PC-3 (cell line): ENCODE measurements around the gene DMGDH. TPM values are rescaled to one million over a fixed set of nuclear protein-coding genes. Genes with fewer than 3 reads are reported as not detected.

ENCODE experiments used
- ATAC-seq: fragments of 200-7000 bp; cut with Tn5 transposase; 2 replicates; pipeline ENCODE4 v1.9.1; 2020; ENCODE audit warnings: mild to moderate bottlenecking, moderate library complexity
- BruUV-seq: library from RNA; stranded (reverse); fragments of 400-500 nt; replicated peaks from 2 replicates; lab custom pipeline; 2021; lab: Mats Ljungman, UMichigan
- CTCF ChIA-PET: fragments of 300-600 bp; sonication (Branson Sonifier 250); formaldehyde crosslinking; loops from one replicate; lab custom pipeline; 2022; ENCODE audit warnings: antibody characterized with exemption; lab: Charles Lee
- POLR2A ChIA-PET: fragments of 300-600 bp; sonication (Branson Sonifier 250); formaldehyde crosslinking; loops from one replicate; lab custom pipeline; 2022; ENCODE audit warnings: antibody characterized with exemption; ENCODE audit not compliant: unreplicated experiment; lab: Charles Lee
- DNase-seq: peaks from one replicate; pipeline ENCODE4 v3.0.0-alpha.2; 2015
- H2AFZ ChIP-seq: fragments of 300-600 bp; sonication (generic); 2 replicates; pipeline ENCODE4 v1.6.0; 2016; ENCODE audit warnings: antibody characterized with exemption, low read length
- H3F3A ChIP-seq: fragments of 300-600 bp; sonication (generic); one replicate; pipeline ENCODE4 v1.6.0; 2017; ENCODE audit warnings: antibody characterized with exemption, low read length, control low read depth, mild to moderate bottlenecking; ENCODE audit not compliant: unreplicated experiment
- H3K27ac ChIP-seq: fragments of 300-600 bp; sonication (generic); 2 replicates; pipeline ENCODE4 v1.5.1; 2016; ENCODE audit warnings: mild to moderate bottlenecking, low read length
- H3K27me3 ChIP-seq: fragments of 300-600 bp; sonication (generic); 2 replicates; pipeline ENCODE4 v1.6.1; 2016; ENCODE audit warnings: low read length, mixed read lengths
- H3K36me3 ChIP-seq: fragments of 300-600 bp; sonication (generic); 2 replicates; pipeline ENCODE4 v1.6.1; 2016; ENCODE audit warnings: low read depth, mixed run types, low read length, mixed read lengths
- H3K4me1 ChIP-seq: fragments of 300-600 bp; sonication (generic); 2 replicates; pipeline ENCODE4 v1.5.1; 2016; ENCODE audit warnings: low read length; ENCODE audit not compliant: insufficient read depth
- H3K4me2 ChIP-seq: fragments of 300-600 bp; sonication (generic); 2 replicates; pipeline ENCODE4 v1.6.0; 2016; ENCODE audit warnings: low read length
- H3K4me3 ChIP-seq: fragments of 300-600 bp; sonication (generic); 2 replicates; pipeline ENCODE4 v1.5.1; 2016; ENCODE audit warnings: mild to moderate bottlenecking, low read length, mixed read lengths
- H3K79me2 ChIP-seq: fragments of 300-600 bp; sonication (generic); 2 replicates; pipeline ENCODE4 v1.6.1; 2017; ENCODE audit warnings: low read length, mixed read lengths
- H3K9ac ChIP-seq: fragments of 300-600 bp; sonication (generic); 2 replicates; pipeline ENCODE4 v1.6.0; 2016; ENCODE audit warnings: mild to moderate bottlenecking, low read length
- H3K9me2 ChIP-seq: fragments of 300-600 bp; sonication (generic); replicated peaks from 2 replicates; pipeline ENCODE4 v1.6.1; 2016; ENCODE audit warnings: mixed run types, low read length, mixed read lengths
- H3K9me3 ChIP-seq: fragments of 300-600 bp; sonication (generic); 2 replicates; pipeline ENCODE4 v1.6.1; 2016; ENCODE audit warnings: low read length, mixed read lengths
- H4K20me1 ChIP-seq: fragments of 300-600 bp; sonication (generic); 2 replicates; pipeline ENCODE4 v1.6.1; 2016; ENCODE audit warnings: low read length, mixed read lengths
- CTCF ChIP-seq: fragments of 300-600 bp; sonication (generic); conservative IDR thresholded peaks from 2 replicates; pipeline ENCODE4 v1.5.1; 2017; ENCODE audit warnings: antibody characterized with exemption, low read depth, mild to moderate bottlenecking, low read length
- EZH2 ChIP-seq: fragments of 300-600 bp; sonication (generic); IDR thresholded peaks from one replicate; pipeline ENCODE4 v1.6.1; 2017; ENCODE audit warnings: antibody characterized with exemption, mild to moderate bottlenecking, low read length; ENCODE audit not compliant: unreplicated experiment
- EZH2phosphoT487 ChIP-seq: fragments of 300-600 bp; sonication (generic); IDR thresholded peaks from 2 replicates; pipeline ENCODE4 v1.6.1; 2018; ENCODE audit warnings: mild to moderate bottlenecking, antibody characterized with exemption, low read length, borderline replicate concordance
- intact Hi-C: fragments of 100-400 bp; cut with micrococcal nuclease; formaldehyde crosslinking; loops from 2 replicates; pipeline ENCODE4 v1.9.0; 2023
- total RNA-seq: library from RNA; depleted of rRNA; stranded (reverse); fragments of >200 nt; gene quantifications from 2 replicates; pipeline ENCODE4 v1.2.3, GENCODE V29; 2014

DMGDH gene
- total RNA-seq, 1 experiment from 2014 or later, result not detected

DNA sequence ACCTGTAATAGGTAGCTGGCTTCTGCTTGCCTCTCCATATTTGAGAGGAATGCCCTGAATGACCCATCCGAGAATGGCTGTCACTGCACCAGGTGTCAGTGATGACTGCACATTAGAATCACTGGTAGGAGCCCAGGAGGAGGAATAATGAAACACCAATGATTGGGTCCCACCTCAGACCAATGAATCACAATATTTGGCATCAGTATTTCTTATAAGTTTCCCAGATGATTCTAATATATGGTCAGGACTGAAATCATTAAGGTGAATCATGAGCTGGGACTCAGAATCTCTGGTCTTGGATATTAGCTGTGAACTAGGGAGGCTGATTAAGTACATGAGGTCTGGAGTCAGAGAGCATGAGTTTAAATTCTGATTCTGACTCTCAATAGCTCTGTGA, 107.7 kb downstream of the DMGDH start:
- POLR2A ChIA-PET, result no interaction called here
- TF ChIP-seq EZH2phosphoT487 (no peak), CTCF (no peak), EZH2 (no peak)
- no peaks in the 10 kb centered on the region for H3K4me1 ChIP-seq
- no peaks in the 10 kb centered on the region for H3K9me3 ChIP-seq
- BruUV-seq, result no TSS peak
- ATAC-seq, result no peak
- no peaks in the 10 kb centered on the region for H3K79me2 ChIP-seq
- no peaks in the 10 kb centered on the region for H3K27me3 ChIP-seq
- no peaks in the 10 kb centered on the region for H3F3A ChIP-seq
- H3K27ac ChIP-seq, result no peak overlapping the region
- intact Hi-C loops, result no loop called here
- H4K20me1 ChIP-seq, result no peaks in the 10 kb centered on the region
- CTCF ChIA-PET, result no interaction called here
- no peaks in the 10 kb centered on the region for H3K36me3 ChIP-seq
- no peaks in the 10 kb centered on the region for H3K9me2 ChIP-seq
- H3K9ac ChIP-seq, result no peak overlapping the region
- no peak overlapping the region for H3K4me3 ChIP-seq
- no peak overlapping the region for H2AFZ ChIP-seq
- no peak for DNase-seq
- no peak overlapping the region for H3K4me2 ChIP-seq

DNA sequence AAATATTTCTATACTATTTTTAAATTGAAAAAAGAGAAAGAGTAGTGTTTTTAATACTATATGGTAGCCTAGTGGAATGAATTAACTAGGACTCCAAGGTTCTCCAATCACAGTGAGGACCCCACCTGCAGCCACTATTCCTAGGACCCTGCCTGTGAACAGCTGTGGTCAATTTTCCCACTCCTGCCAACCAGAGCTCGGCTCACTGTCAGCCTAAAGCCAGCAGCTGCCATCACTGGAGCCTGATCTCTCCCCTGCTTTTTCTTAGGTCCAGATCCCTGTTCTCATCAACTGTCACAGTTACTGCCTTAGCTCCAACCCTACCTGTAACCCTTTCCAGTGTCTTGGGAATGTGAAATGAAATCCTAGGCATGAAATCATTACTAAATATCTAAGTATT, 109.7 kb downstream of the DMGDH start:
- Histone ChIP-seq H4K20me1 (no peaks in the 10 kb centered on the region), H3K4me1 (no peaks in the 10 kb centered on the region), H3K4me3 (no peak overlapping the region), H3K9me2 (no peaks in the 10 kb centered on the region), H3K27ac (no peak overlapping the region), H3K36me3 (no peaks in the 10 kb centered on the region), H3K79me2 (no peaks in the 10 kb centered on the region), H3K27me3 (no peaks in the 10 kb centered on the region), H3K9me3 (no peaks in the 10 kb centered on the region), H3K4me2 (no peak overlapping the region), H2AFZ (no peak overlapping the region), H3F3A (no peaks in the 10 kb centered on the region), H3K9ac (no peak overlapping the region)
- DNase-seq (no peak), ATAC-seq (no peak)
- no TSS peak for BruUV-seq
- POLR2A ChIA-PET, result no interaction called here
- no peak for TF ChIP-seq EZH2phosphoT487
- no peak for TF ChIP-seq EZH2
- TF ChIP-seq CTCF, result no peak
- CTCF ChIA-PET, result no interaction called here
- intact Hi-C loops, result no loop called here

DNA sequence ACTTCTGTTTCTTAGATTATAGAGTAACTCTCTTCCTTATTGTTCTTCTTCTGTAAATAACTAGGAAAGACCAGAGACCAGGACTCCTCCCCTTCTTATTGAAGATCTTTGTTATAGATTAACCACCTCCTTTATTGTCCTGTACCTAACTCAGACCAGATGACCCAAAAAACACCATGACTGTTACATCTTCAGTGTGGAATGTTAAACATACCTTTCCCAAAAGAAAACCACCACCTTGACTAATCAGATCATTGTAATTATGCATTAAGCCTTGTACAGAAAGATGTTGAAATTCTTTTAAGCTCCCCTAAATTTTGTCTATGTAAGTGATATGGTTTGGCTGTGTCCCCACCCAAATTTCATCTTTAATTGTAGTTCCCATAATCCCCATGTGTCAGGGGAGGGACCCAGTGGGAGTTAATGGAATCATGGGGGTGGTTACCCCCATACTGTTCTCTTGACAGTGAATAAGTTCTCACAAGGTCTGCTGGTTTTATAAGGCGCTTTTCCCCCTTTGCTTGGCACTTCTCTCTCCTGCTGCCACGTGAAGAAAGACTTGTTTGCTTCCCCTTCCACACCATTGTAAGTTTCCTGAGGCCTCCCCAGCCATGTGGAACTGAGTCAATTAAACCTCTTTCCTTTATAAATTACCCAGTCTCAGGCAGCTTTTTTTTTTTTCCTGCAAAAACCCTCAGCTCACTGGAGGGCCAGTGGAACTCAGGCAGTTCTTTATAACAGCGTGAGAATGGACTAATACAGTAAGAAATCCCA, 110.6 kb downstream of the DMGDH start:
- H4K20me1 ChIP-seq, result no peaks in the 10 kb centered on the region
- ATAC-seq (no peak), DNase-seq (no peak)
- no peaks in the 10 kb centered on the region for H3K36me3 ChIP-seq
- BruUV-seq, result no TSS peak
- POLR2A ChIA-PET, result no interaction called here
- no peaks in the 10 kb centered on the region for H3F3A ChIP-seq
- CTCF ChIA-PET, result no interaction called here
- no peaks in the 10 kb centered on the region for H3K9me2 ChIP-seq
- H3K27ac ChIP-seq, result no peak overlapping the region
- no peak overlapping the region for H3K9ac ChIP-seq
- no peaks in the 10 kb centered on the region for H3K27me3 ChIP-seq
- H3K79me2 ChIP-seq, result no peaks in the 10 kb centered on the region
- H3K4me1 ChIP-seq, result no peaks in the 10 kb centered on the region
- intact Hi-C loops, result no loop called here
- H2AFZ ChIP-seq, result no peak overlapping the region
- no peak overlapping the region for H3K4me2 ChIP-seq
- H3K9me3 ChIP-seq, result no peaks in the 10 kb centered on the region
- no peak overlapping the region for H3K4me3 ChIP-seq
- TF ChIP-seq EZH2 (no peak), EZH2phosphoT487 (no peak), CTCF (no peak)
